HG03565 (cell line): Measurements from ENCODE around the gene C5.

ENCODE experiments used
- ATAC-seq: cut with Tn5 transposase; IDR thresholded peaks from one replicate; pipeline ENCODE4 v1.9.1; 2021; ENCODE audit warnings: mild to moderate bottlenecking, moderate library complexity; ENCODE audit not compliant: unreplicated experiment

The C5 gene

GRCh38 chr9:120914396-120914795, 135.7 kb downstream of the C5 start:
- ATAC-seq: no peak

GRCh38 chr9:120913647-120914264, 136.3 kb downstream of the C5 start:
- no peak for ATAC-seq

GRCh38 chr9:120912958-120913646, 137.0 kb downstream of the C5 start:
- no peak for ATAC-seq

GRCh38 chr9:120911295-120911837, 138.7 kb downstream of the C5 start:
- ATAC-seq: no peak

- no peak for ATAC-seq
These were observed 139.4 kb downstream of the C5 start for GRCh38 chr9:120910643-120911042.

- no peak for ATAC-seq
These were observed 140.2 kb downstream of the C5 start for GRCh38 chr9:120909904-120910303.

GRCh38 chr9:120905315-120906164, 144.5 kb downstream of the C5 start:
- ATAC-seq: no peak

- ATAC-seq: no peak
These were observed 145.1 kb downstream of the C5 start for GRCh38 chr9:120904978-120905301.

GRCh38 chr9:120904061-120904977, 145.8 kb downstream of the C5 start:
- no peak for ATAC-seq

- no peak for ATAC-seq
These were observed 147.2 kb downstream of the C5 start for GRCh38 chr9:120902569-120903535.
